Suppressor macrophage treated with lipopolysaccharide for 4 hours (primary cell): ENCODE results near the gene PSMB2.

ENCODE experiments used
- DNase-seq: peaks from one replicate; pipeline ENCODE4 v3.0.0-alpha.2; 2020

Gene PSMB2

DNA sequence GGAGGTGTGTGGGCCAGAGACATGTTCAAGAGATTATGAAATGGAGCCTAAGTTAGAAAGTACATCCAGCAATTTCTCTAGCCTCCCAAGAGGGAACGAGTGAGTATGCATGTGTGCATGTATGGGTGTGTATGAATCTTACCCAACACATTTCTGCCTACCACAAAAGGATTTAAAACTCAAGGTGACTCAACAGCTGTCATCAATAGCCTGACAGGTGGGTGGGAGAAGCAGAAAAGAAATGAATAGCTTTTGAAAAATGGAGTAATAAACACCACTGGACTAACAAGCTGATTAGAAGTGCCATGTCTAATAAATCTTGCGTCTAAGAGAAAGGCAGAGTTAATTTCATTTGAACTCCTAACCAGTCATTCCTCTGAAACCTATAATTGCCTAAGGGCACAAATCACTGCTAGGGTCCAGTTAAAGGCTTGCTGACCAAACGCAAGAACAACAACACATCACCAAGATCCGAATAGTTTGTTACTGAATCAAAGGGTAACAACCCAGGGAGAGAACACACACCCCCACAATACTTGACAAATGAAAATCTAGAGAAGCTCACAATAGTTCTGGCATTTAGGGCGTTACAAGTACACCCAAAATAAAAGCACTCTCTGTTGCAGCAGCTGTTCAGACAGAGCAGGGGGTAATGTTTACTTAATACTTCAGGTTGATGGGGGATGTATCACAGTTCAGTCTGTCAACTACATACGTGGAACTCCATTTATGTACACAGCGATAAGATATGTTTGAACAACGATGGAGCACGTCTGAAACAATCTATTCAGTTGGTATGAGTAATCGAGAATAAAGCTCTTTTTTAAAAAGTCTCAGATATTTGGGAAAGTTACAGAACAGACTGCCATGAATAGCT is 85.5 kb downstream of the PSMB2 start:
- DNase-seq: no peak

DNA sequence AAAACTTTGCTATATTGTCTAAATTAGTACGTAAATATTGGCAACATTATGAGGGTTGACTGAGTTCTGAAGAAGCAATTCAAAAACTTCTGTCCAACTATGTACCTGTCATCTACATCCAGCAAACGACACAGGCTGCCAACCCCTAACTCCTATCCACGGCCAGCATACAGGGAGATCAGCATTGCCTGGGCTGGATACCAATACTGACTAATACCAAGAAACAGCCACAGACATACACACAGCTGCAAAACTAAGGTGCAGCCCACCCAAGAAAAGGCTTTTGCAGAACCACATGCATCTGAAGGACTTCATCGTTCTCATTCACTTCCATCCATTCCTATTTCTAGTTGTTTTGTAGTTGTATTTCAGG is 86.1 kb downstream of the PSMB2 start:
- DNase-seq: no peak

DNA sequence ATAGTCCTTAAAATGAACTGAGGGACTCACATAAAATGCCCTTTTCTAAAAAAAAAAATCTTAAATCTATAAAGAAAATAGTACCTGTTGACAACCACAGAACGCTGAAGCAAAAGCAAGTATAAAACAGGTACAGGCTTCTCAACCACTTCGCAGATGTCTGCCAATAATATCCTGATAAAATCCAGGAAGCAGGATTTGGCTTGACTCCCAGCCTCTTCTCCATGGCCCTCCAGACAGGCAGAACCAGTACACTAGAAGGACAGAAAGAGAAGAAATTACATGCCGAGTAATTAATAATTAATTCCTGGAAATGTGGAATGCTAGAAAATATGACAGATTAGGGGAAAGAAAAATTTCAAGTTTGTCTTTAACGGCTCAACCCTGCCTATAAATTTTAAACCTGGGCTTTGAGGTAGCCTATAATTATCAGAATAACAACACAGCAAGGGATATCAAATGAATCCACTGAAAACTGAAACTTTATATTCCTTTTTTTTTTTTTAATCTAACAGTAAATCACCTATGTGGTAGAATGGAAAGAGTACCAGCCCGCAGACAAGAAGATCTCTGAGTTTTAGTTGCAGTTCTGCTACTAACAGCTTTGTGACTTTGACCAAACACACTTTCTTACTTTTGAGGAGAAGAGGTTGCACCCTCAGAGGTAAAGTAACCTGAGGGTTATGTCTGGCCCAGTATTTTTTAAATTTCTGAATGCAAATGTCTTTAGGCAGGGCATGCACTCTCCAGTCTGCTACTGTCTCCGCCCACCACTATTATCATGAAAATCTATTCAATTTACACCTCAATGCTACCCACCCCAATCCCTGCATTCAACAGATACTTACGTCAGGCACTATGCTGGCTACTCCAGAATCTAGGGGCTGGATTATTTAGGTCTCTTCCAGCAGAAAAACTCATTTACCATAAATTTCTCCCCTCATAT is 86.8 kb downstream of the PSMB2 start:
- DNase-seq: no peak

DNA sequence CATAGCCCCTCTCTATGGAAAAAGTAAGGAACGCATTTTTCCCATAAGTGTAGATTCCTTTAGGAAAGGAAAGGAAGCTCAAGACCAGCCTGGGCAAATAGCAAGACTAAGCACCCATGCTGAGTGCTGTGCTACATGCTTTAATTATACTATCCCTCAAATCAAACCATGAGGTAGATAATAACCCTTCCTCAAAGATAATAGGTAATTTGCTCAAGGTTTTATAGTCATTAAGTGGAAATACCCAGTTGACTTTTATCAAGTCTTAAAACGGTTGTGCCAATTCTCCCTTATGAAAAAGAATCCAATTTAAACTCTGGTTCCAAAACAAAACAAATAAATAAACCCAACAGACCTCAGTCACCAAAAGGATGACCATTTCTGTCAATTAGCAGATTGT is 87.5 kb downstream of the PSMB2 start:
- DNase-seq: no peak
